ENCODE data around the gene SEC24B. TPM values are rescaled to one million over a fixed set of nuclear protein-coding genes. Genes with fewer than 3 reads are reported as not detected.

The SEC24B gene
- total and polyA plus RNA-seq, 9 donors = 17.2 to 40.7 (median 33.8) TPM

GRCh38 chr4:109559625-109559982, 126.0 kb downstream of the SEC24B start:
- intact Hi-C loops (cut with DNase I) = no loop called here
- DNase-seq = peak; percentile 24 to 62 (median 55)
- Histone ChIP-seq H3K4me1 (ENCODE audit: insufficient read depth) (no peaks in the 10 kb centered on the region), H3K9me3 (no peaks in the 10 kb centered on the region), H3K36me3 (no peaks in the 10 kb centered on the region), H3K27ac (peak overlapping the region; percentile 75 to 92), H3K4me3 (peak overlapping the region; percentile 66), H3K27me3 (no peaks in the 10 kb centered on the region)
- TF ChIP-seq, protein P1, sequence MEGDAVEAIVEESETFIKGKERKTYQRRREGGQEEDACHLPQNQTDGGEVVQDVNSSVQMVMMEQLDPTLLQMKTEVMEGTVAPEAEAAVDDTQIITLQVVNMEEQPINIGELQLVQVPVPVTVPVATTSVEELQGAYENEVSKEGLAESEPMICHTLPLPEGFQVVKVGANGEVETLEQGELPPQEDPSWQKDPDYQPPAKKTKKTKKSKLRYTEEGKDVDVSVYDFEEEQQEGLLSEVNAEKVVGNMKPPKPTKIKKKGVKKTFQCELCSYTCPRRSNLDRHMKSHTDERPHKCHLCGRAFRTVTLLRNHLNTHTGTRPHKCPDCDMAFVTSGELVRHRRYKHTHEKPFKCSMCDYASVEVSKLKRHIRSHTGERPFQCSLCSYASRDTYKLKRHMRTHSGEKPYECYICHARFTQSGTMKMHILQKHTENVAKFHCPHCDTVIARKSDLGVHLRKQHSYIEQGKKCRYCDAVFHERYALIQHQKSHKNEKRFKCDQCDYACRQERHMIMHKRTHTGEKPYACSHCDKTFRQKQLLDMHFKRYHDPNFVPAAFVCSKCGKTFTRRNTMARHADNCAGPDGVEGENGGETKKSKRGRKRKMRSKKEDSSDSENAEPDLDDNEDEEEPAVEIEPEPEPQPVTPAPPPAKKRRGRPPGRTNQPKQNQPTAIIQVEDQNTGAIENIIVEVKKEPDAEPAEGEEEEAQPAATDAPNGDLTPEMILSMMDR (IDR thresholded peaks at IDR 0.05) = no peak
- TF ChIP-seq POLR2A (IDR thresholded peaks at IDR 0.05) (no peak), EP300 (IDR thresholded peaks at IDR 0.05) (no peak)
- 1 to 6% (median 4%) methylated on average over 27 of the region's 27 CpGs for WGBS, 3 donors

DNA sequence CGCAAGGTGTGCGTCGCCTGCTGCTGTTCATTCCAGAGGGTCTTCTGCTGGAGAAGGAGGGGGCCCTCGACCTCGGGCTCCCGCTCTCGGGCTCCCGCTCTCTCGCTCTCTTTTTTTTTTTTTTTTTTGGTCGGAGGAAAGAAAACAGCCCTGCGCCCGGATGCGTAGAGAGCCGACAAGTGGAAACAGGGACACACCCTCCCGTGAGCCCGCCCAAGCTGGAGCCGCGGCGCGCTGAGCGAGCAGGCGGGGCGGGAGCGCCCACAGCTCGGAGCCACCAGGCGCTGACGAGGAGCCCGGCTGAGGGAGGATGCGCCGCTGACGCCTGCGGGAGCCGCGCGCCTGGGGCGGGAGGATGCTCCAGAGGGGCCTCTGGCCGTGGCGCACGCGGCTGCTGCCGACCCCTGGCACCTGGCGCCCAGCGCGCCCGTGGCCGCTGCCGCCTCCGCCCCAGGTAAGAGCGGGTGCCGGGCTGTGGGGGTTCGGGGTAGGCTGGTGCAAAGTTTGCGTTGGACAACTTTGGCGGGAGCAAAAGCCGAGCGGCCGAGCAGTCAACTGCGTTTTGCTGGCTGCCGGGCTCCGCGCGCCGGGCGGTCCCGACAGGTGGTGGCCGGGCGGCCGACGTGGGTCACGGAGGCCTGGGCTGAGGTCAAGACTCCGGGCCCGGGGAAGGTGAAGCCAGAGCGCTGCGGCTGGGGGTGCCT, 126.5 kb downstream of the SEC24B start, which contains the start of gene MCUB:
MCUB (plus strand) TSS at position 264 of the 704 bp plus-strand sequence; CDS start at position 356, 92 bp downstream.
- Histone ChIP-seq H3K9me3 (no peaks in the 10 kb centered on the region), H3K36me3 (no peaks in the 10 kb centered on the region), H3K4me1 (ENCODE audit: insufficient read depth) (no peaks in the 10 kb centered on the region), H3K4me3 (peak within 1 kb of the TSS; percentile 66), H3K27me3 (no peaks in the 10 kb centered on the region), H3K27ac (peak within 1 kb of the TSS; percentile 75 to 92)
- intact Hi-C loops (cut with DNase I) = loop anchor here in 1 of 4 donors (5.0 kb wide), 1 partner anchor 128 kb away; the partner anchor contains the start of gene SEC24B
- peak; percentile 81 to 88 (median 86) for DNase-seq
- TF ChIP-seq, protein P1 (IDR thresholded peaks at IDR 0.05) = no peak
- TF ChIP-seq POLR2A (IDR thresholded peaks at IDR 0.05) (peak; percentile 64), EP300 (IDR thresholded peaks at IDR 0.05) (no peak)
- WGBS, 3 donors = 0 to 1% (median 0%) methylated on average over 28 to 73 of the region's 73 CpGs

DNA sequence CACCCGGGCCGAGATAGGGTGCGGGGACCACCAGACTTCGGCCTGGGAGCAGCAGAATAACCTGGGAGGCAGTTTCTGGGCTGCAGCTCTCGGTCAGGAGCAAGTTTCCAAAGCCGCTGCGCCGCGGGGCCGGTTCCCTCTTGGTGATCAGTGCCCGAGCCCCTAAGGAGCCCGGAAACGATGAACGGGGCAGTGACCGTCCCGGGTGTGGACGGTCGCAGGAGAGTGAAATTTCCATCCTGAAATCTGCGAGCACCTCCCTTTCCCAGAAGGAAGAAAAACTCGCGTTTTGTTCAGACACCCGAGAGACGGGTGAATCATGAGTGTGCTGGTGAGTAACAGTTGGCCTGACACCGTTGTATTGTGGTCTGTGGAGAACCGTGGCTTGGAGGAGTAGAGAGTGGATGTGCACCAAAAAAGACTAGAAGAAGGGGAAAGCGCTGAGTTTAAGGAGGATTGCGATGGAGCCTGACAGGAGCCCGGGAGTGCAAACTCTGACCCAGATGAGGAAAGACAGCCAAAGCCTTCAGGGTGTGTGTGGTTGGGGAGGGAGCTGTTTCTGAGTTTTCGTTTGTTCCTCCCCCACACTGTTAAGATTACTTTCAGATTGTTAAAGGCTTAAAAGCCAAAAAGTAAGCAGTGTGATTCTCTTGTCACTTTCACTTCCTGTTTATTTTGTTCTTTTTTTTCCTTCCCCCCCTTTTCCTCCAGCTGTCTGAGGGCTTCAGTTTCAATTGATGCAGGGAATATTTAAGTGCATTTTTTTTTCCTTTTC, 127.3 kb downstream of the SEC24B start:
- DNase-seq = peak in 3 of 5 donors; percentile 27 to 60 (median 32)
- WGBS, 3 donors = 0 to 1% (median 0%) methylated on average over 25 to 29 of the region's 29 CpGs
- H3K9me3 ChIP-seq = no peaks in the 10 kb centered on the region
- no peaks in the 10 kb centered on the region for H3K36me3 ChIP-seq
- H3K27me3 ChIP-seq = no peaks in the 10 kb centered on the region
- intact Hi-C loops (cut with DNase I) = loop anchor here in 1 of 4 donors (5.0 kb wide), 1 partner anchor 129 kb away; the partner anchor contains the start of gene SEC24B
- H3K4me1 ChIP-seq (ENCODE audit: insufficient read depth) = no peaks in the 10 kb centered on the region
- peak overlapping the region; percentile 66 for H3K4me3 ChIP-seq
- H3K27ac ChIP-seq = peak overlapping the region; percentile 75 to 92
- no peak for TF ChIP-seq EP300 (IDR thresholded peaks at IDR 0.05)
- TF ChIP-seq POLR2A (IDR thresholded peaks at IDR 0.05) = no peak
- TF ChIP-seq, protein P1 (IDR thresholded peaks at IDR 0.05) = no peak

DNA sequence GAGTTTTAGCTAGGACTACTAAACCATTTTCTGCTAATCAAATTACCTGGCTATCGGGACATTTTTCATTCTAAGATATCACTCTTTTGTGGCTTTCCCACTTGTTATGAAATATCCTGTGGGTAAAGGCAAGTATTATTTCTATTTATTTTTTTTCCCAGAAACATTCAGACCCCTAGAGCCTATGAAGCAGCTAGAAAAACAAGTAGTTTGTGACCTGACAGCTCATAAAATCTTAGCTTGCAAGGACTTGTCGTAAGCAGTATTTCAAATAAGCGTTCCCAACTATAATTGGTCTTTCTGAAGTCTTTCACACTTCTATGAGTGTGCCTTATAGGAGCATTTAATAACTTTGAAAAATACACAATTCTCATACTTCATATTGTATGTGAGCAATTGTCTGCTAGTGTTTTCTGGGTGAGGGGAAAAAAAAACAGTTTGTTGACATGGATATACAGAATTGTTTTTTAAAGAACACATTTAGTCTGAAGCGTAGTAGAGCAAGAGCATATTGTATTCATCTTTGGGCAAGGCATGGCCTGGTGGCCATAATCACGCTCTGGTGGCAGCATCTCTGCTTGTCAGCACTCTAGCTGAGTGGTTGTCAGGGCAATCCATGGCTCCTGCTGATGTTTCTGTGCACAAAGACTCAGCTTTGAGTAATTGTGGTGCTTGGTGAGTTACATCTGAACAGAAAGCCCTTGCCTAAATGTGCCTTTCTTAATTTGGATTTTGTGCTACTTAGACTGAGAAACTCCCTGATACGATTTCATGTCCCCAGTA, 129.0 kb downstream of the SEC24B start:
- intact Hi-C loops (cut with DNase I) = loop anchor here in 1 of 4 donors (5.0 kb wide), 1 partner anchor 130 kb away; the partner anchor contains the start of gene SEC24B

More for the DNA sequence above, 129.0 kb downstream of the SEC24B start:
- no peaks in the 10 kb centered on the region for H3K36me3 ChIP-seq
- TF ChIP-seq EP300 (IDR thresholded peaks at IDR 0.05) = no peak
- TF ChIP-seq, protein P1 (IDR thresholded peaks at IDR 0.05) = no peak
- no peak for TF ChIP-seq POLR2A (IDR thresholded peaks at IDR 0.05)
- no peak overlapping the region for H3K4me3 ChIP-seq
- H3K27ac ChIP-seq = no peak overlapping the region
- no peaks in the 10 kb centered on the region for H3K9me3 ChIP-seq
- WGBS, 3 donors = 95 to 97% (median 96%) methylated on average over 6 of the region's 6 CpGs
- H3K4me1 ChIP-seq (ENCODE audit: insufficient read depth) = no peaks in the 10 kb centered on the region
- DNase-seq = no peak
- H3K27me3 ChIP-seq = no peaks in the 10 kb centered on the region

All from ovary (tissue), 9 donors.